Right lobe of liver (tissue), 6 donors: ENCODE data around the gene SLC36A1. TPM values are rescaled to one million over a fixed set of nuclear protein-coding genes. Genes with fewer than 3 reads are reported as not detected.
"Not testable (repeated sequence)": the region's sequence is repeated elsewhere in the genome, so short reads cannot be mapped to it uniquely, and the experiment has no call there.

ENCODE experiments used
- ATAC-seq, 4 donors: fragments of 200-7000 bp; cut with Tn5 transposase; one replicate each; pipeline ENCODE4 v1.9.1; 2020; ENCODE audit warnings: mild to moderate bottlenecking in 4 of 4, moderate library complexity in 4 of 4
- DNase-seq, 3 donors: peaks; one replicate each; pipeline ENCODE4 v3.0.0-alpha.2; 2020
- H3K27ac ChIP-seq, 3 donors: fragments of 200-600 bp; one replicate each; pipeline ENCODE4 v1.8.0; 2022
- H3K27me3 ChIP-seq, 2 donors: fragments of 200-600 bp; one replicate each; pipeline ENCODE4 v1.8.0; 2022
- H3K36me3 ChIP-seq, 4 donors: fragments of 200-600 bp; sonication (generic) in 1 of 4; one replicate each; pipeline versions ENCODE4 v1.5.1 to v1.8.0; 2017 to 2022; ENCODE audit warnings: control low read depth in 1 of 4
- H3K4me1 ChIP-seq, 4 donors: fragments of 200-600 bp; sonication (generic) in 1 of 4; one replicate each; pipeline versions ENCODE4 v1.5.1 to v1.8.0; 2017 to 2022; ENCODE audit warnings: control low read depth in 1 of 4
- H3K4me3 ChIP-seq, 3 donors: fragments of 200-600 bp; one replicate each; pipeline ENCODE4 v1.8.0; 2022
- H3K9me3 ChIP-seq, 4 donors: fragments of 200-600 bp; sonication (generic) in 1 of 4; one replicate each; pipeline versions ENCODE4 v1.5.1 to v1.8.0; 2017 to 2022; ENCODE audit warnings: control low read depth in 1 of 4
- POLR2A ChIP-seq: fragments of 450-650 bp; IDR thresholded peaks from one replicate; pipeline ENCODE4 v1.6.1; 2017; ENCODE audit warnings: antibody characterized with exemption, mild to moderate bottlenecking
- WGBS: methylation state at CpG from one replicate; pipeline ENCODE4 v1.1.6; 2018; ENCODE audit warnings: low coverage, low lambda C conversion rate; ENCODE audit not compliant: insufficient coverage; ENCODE audit errors: missing lambda C conversion rate; 5-methylcytosine and 5-hydroxymethylcytosine counted together
- intact Hi-C, 2 donors: fragments of 100-400 bp; cut with DNase I; formaldehyde crosslinking; loops; one replicate each; pipeline versions ENCODE4 v1.11.2 to v1.14.1; 2022
- total RNA-seq, 6 experiments: library from RNA; depleted of rRNA in 2 of 6; stranded (reverse); fragments of >200 nt in 2 of 6; fragmentation: NEBNext Ultra II Directional in 3 of 6; extraction: Animal tissue kit (Norgen Biotek cat#: 25700) in 3 of 6; gene quantifications; one replicate each; pipeline versions ENCODE4 v1.1.0 to v1.2.4, GENCODE V29; 2016 to 2023
- TF ChIP-seq, protein P1 (sequence below), 4 donors: fragments of 200-600 bp in 3 of 4; fragments of 450-650 bp in 1 of 4; IDR thresholded peaks; one replicate each; pipeline versions ENCODE4 v1.5.1 to v1.8.0; 2016 to 2022; ENCODE audit warnings: antibody characterized with exemption in 4 of 4, mild to moderate bottlenecking in 2 of 4
- donor health status: DM: no; HTN: yes; CAD: no.
- donor health status: DM: no; HTN: no; CAD: no.
- donor health status: DM: no; HTN: no; CAD: no.
- donor health status: DM: no; HTN: yes; CAD: no.
- donor health status: DM: no; HTN: yes; CAD: no.

The SLC36A1 gene
- total RNA-seq, 6 experiments from 2014 or later, result 2.0 to 8.2 (median 5.2) TPM

DNA sequence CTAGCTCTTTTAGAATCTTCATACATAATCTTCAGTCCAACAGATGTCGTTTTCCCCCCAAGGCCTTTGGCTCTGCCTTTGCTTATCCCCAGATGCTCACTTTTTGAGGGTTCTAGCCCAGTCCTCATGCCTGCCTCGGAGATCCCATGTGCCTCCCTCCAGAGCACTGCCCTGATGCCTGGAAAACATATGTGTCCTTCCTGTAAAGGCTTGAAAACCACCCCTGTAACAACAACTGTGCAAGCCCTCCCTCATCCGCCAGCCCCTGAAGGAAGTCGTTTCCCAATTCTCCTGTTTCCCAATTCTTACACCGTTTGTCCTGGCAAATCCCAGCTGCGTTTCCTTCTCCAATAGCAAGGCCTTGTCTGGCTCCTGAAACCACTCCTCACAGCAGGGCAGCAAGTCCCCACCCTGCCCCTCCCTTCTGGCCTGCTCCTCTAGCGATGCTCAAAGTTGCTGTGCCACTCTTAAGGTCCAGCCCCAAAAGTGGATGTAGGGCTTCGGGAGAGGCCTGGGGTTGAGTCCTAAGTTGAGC, 52.2 kb downstream of the SLC36A1 start:
- Histone ChIP-seq H3K9me3 (no peaks in the 10 kb centered on the region), H3K36me3 (no peaks in the 10 kb centered on the region), H3K27me3 (no peaks in the 10 kb centered on the region), H3K27ac (no peak overlapping the region), H3K4me3 (no peak overlapping the region), H3K4me1 (no peaks in the 10 kb centered on the region)
- DNase-seq (no peak), ATAC-seq (no peak)
- no peak for TF ChIP-seq POLR2A
- TF ChIP-seq, protein P1, sequence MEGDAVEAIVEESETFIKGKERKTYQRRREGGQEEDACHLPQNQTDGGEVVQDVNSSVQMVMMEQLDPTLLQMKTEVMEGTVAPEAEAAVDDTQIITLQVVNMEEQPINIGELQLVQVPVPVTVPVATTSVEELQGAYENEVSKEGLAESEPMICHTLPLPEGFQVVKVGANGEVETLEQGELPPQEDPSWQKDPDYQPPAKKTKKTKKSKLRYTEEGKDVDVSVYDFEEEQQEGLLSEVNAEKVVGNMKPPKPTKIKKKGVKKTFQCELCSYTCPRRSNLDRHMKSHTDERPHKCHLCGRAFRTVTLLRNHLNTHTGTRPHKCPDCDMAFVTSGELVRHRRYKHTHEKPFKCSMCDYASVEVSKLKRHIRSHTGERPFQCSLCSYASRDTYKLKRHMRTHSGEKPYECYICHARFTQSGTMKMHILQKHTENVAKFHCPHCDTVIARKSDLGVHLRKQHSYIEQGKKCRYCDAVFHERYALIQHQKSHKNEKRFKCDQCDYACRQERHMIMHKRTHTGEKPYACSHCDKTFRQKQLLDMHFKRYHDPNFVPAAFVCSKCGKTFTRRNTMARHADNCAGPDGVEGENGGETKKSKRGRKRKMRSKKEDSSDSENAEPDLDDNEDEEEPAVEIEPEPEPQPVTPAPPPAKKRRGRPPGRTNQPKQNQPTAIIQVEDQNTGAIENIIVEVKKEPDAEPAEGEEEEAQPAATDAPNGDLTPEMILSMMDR (IDR thresholded peaks at IDR 0.05), result no peak
- intact Hi-C loops, result no loop called here
- WGBS, result 42% methylated on average over 7 of the region's 8 CpGs

GRCh38 chr5:151504006-151504405, 56.6 kb downstream of the SLC36A1 start:
- intact Hi-C loops, result no loop called here
- Histone ChIP-seq H3K36me3 (no peaks in the 10 kb centered on the region), H3K27ac (no peak overlapping the region), H3K9me3 (no peaks in the 10 kb centered on the region), H3K27me3 (no peaks in the 10 kb centered on the region), H3K4me3 (no peak overlapping the region), H3K4me1 (no peaks in the 10 kb centered on the region)
- TF ChIP-seq, protein P1 (IDR thresholded peaks at IDR 0.05), result no peak
- 75% methylated on average over 4 of the region's 4 CpGs for WGBS
- DNase-seq, result no peak
- no peak for ATAC-seq

- H3K4me1 ChIP-seq, H3K9me3 ChIP-seq, H3K36me3 ChIP-seq, H3K27me3 ChIP-seq, ATAC-seq, H3K27ac ChIP-seq, intact Hi-C loops, DNase-seq, H3K4me3 ChIP-seq: not testable (repeated sequence)
- 92% methylated on average over 8 of the region's 10 CpGs for WGBS
These were observed 60.9 kb downstream of the SLC36A1 start for GRCh38 chr5:151508308-151508707.

- 90% methylated on average over 3 of the region's 5 CpGs for WGBS
These were observed 61.8 kb downstream of the SLC36A1 start for GRCh38 chr5:151509231-151509630.

DNA sequence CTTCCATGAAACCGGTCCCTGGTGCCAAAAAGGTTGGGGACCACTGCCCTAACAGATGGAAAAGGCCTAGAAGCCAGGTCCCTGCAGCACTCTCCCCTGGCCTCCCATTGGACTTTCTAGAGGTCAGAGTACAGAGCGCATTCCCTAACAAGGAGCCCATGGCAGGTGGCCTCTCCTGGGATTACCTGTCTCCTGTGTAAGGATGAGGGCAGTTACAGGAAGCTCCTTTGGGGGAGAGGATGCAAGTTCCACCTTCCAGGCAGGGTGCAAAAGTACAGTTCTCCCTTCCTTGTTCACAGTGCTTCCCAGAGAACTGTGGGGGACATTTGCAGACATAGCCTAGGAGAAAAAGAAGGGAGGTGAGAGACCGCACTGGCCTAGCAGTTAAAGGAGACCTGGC, 62.4 kb downstream of the SLC36A1 start:
- DNase-seq (no peak), ATAC-seq (no peak)
- Histone ChIP-seq H3K9me3 (no peaks in the 10 kb centered on the region), H3K27me3 (no peaks in the 10 kb centered on the region), H3K4me3 (no peak overlapping the region), H3K36me3 (no peaks in the 10 kb centered on the region), H3K27ac (no peak overlapping the region), H3K4me1 (no peaks in the 10 kb centered on the region)
- intact Hi-C loops, result no loop called here
- TF ChIP-seq, protein P1 (IDR thresholded peaks at IDR 0.05), result no peak
- TF ChIP-seq POLR2A, result no peak
- 95% methylated on average over 2 of the region's 3 CpGs for WGBS

More at GRCh38 chr5:151509231-151509630, 61.8 kb downstream of the SLC36A1 start:
- DNase-seq, result no peak
- Histone ChIP-seq H3K9me3 (no peaks in the 10 kb centered on the region), H3K4me1 (no peaks in the 10 kb centered on the region), H3K27me3 (no peaks in the 10 kb centered on the region), H3K36me3 (no peaks in the 10 kb centered on the region), H3K4me3 (no peak overlapping the region), H3K27ac (no peak overlapping the region)
- TF ChIP-seq, protein P1 (IDR thresholded peaks at IDR 0.05), result no peak
- no peak for TF ChIP-seq POLR2A
- intact Hi-C loops, result no loop called here
- no peak for ATAC-seq
